Parathyroid adenoma (tissue), 2 donors: Measurements from ENCODE around the gene PTK6.

ENCODE experiments used
- H2AFZ ChIP-seq: fragments of 300-600 bp; sonication (generic); one replicate; pipeline ENCODE4 v1.7.0; 2017; ENCODE audit warnings: antibody characterized with exemption, mild to moderate bottlenecking
- H3K27ac ChIP-seq: fragments of 300-600 bp; sonication (generic); one replicate; pipeline ENCODE4 v1.7.0; 2017
- H3K27me3 ChIP-seq: fragments of 300-600 bp; sonication (generic); one replicate; pipeline ENCODE4 v1.7.0; 2017; ENCODE audit warnings: low read length; ENCODE audit not compliant: control insufficient read depth, insufficient read depth
- H3K36me3 ChIP-seq: fragments of 300-600 bp; sonication (generic); one replicate; pipeline ENCODE4 v1.7.0; 2017; ENCODE audit warnings: low read length; ENCODE audit not compliant: control insufficient read depth, insufficient read depth
- H3K4me1 ChIP-seq: fragments of 300-600 bp; sonication (generic); one replicate; pipeline ENCODE4 v1.7.0; 2017; ENCODE audit warnings: control low read depth
- H3K4me2 ChIP-seq: fragments of 300-600 bp; sonication (generic); one replicate; pipeline ENCODE4 v1.7.0; 2017; ENCODE audit warnings: low read length
- H3K4me3 ChIP-seq: fragments of 300-600 bp; sonication (generic); one replicate; pipeline ENCODE4 v1.7.0; 2017; ENCODE audit warnings: low read depth, low read length
- H3K79me2 ChIP-seq: fragments of 300-600 bp; sonication (generic); one replicate; pipeline ENCODE4 v1.7.0; 2017; ENCODE audit warnings: control low read depth
- H3K9ac ChIP-seq: fragments of 300-600 bp; sonication (generic); one replicate; pipeline ENCODE4 v1.7.0; 2017; ENCODE audit warnings: mild to moderate bottlenecking
- H3K9me3 ChIP-seq: fragments of 300-600 bp; sonication (generic); one replicate; pipeline ENCODE4 v1.7.0; 2017; ENCODE audit warnings: low read length; ENCODE audit not compliant: control insufficient read depth
- CTCF ChIP-seq: fragments of 300-600 bp; sonication (generic); IDR thresholded peaks from one replicate; pipeline ENCODE4 v1.7.0; 2017; ENCODE audit warnings: antibody characterized with exemption, mild to moderate bottlenecking
- donor health status: primary hyperparathyroidism.

The PTK6 gene

DNA sequence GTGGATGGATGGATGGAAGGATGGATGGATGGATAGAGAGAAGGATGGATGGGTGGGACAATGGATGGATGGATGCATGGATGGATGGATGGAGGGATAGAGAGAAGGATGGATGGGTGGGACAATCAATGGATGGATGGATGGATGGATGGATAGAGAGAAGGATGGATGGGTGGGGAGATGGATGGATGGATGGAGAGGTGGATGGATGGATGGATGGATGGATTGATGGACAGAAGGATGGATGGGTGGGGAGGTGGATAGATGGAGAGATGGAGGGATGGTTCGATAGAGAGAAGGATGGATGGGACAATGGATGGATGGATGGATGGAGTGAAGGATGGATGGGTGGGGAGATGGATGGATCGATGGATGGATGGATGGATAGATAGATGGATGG is 44.7 kb downstream of the PTK6 start:
- H3K4me2 ChIP-seq: no peak overlapping the region
- no peaks in the 10 kb centered on the region for H3K36me3 ChIP-seq
- H3K9ac ChIP-seq: no peak overlapping the region
- H3K4me3 ChIP-seq: no peak overlapping the region
- no peak overlapping the region for H3K27ac ChIP-seq
- H3K9me3 ChIP-seq: no peaks in the 10 kb centered on the region
- H3K27me3 ChIP-seq: no peaks in the 10 kb centered on the region
- no peak overlapping the region for H2AFZ ChIP-seq
- H3K79me2 ChIP-seq: no peaks in the 10 kb centered on the region
- TF ChIP-seq CTCF: no peak
- peaks cover 3% of the 10 kb centered on the region for H3K4me1 ChIP-seq

DNA sequence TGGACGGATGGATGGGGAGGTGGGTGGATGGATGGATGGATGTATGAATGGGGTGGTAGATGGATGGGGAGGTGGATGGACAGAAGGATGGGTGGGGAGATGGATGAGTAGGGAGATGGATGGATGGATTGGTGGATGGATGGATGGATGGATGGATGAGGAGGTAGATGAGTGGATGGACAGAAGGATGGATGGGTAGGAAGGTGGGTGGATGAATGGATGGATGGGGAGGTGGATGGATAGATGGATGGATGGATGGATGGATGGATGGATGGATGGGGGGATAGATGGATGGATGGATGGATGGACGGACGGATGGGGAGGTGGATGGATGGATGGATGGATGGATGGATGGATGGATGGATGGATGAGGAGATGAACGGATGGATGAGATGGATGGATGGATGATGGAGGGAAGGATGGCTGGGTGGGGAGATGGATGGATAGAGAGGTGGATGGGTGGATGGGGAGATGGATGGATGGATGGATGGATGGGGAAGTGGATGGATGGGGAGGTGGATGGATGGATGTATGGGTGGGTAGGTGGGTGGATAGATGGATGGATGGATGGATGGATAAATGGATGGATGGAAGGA is 45.4 kb downstream of the PTK6 start:
- Histone ChIP-seq H3K27me3 (no peaks in the 10 kb centered on the region), H3K4me3 (no peak overlapping the region), H3K9me3 (no peaks in the 10 kb centered on the region), H3K4me1 (no peaks in the 10 kb centered on the region), H3K79me2 (no peaks in the 10 kb centered on the region), H3K9ac (no peak overlapping the region), H3K4me2 (no peak overlapping the region), H3K36me3 (no peaks in the 10 kb centered on the region), H3K27ac (no peak overlapping the region), H2AFZ (no peak overlapping the region)
- no peak for TF ChIP-seq CTCF

- H3K4me2 ChIP-seq: no peak overlapping the region
- H3K27me3 ChIP-seq: no peaks in the 10 kb centered on the region
- no peak overlapping the region for H2AFZ ChIP-seq
- no peak for TF ChIP-seq CTCF
- H3K79me2 ChIP-seq: no peaks in the 10 kb centered on the region
- no peak overlapping the region for H3K27ac ChIP-seq
- no peak overlapping the region for H3K4me3 ChIP-seq
- no peaks in the 10 kb centered on the region for H3K4me1 ChIP-seq
- H3K9me3 ChIP-seq: no peaks in the 10 kb centered on the region
- no peaks in the 10 kb centered on the region for H3K36me3 ChIP-seq
- H3K9ac ChIP-seq: no peak overlapping the region
Observed at GRCh38 chr20:63491078-63491477, 46.1 kb downstream of the PTK6 start.

- TF ChIP-seq CTCF: no peak
- Histone ChIP-seq H3K9ac (no peak overlapping the region), H3K79me2 (no peaks in the 10 kb centered on the region), H3K36me3 (no peaks in the 10 kb centered on the region), H3K27me3 (no peaks in the 10 kb centered on the region), H3K4me1 (no peaks in the 10 kb centered on the region), H3K4me3 (no peak overlapping the region), H3K9me3 (no peaks in the 10 kb centered on the region), H3K27ac (no peak overlapping the region), H2AFZ (no peak overlapping the region), H3K4me2 (no peak overlapping the region)
Observed at GRCh38 chr20:63490416-63490815, 46.8 kb downstream of the PTK6 start.
